ENCODE data around the gene MYH10. TPM values are rescaled to one million over a fixed set of nuclear protein-coding genes. Genes with fewer than 3 reads are reported as not detected.

MYH10 gene
- total RNA-seq, 1 donor from 2014 or later, result 378 TPM

DNA sequence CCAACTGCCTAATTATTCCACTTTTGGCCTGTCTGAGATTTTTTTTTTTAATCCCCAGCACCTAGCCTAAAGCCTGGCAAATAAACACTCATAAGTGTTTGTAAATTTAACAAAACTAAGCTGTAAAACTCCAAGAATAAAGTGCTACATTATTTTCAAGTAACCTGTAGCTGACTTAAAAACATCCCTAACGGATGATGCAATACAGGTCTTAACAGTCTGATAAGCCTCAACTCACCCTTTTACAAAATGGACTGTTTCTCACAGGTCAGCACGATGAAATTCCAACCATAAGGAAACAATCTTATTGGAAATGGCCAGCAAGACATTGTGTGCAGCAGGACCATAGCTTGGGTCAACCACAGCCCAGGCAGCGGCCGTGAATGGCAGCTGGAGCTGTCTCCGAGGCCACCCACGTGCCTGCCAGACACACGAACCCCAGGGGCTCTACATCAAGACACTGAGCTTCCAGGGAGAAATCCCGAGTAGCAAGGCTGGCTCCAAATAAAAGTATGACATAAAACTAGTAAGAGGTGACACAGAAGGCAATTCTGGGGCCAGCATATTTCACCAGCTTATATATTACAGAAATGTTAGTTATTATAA is 135.9 kb downstream of the MYH10 start:
- Histone ChIP-seq H3K4me1 (no peaks in the 10 kb centered on the region), H3K27ac (peak overlapping the region; percentile 29 to 41), H3K27me3 (no peaks in the 10 kb centered on the region), H3K36me3 (peaks cover 95 to 100% of the 10 kb centered on the region in 2 donors), H3K9me3 (no peaks in the 10 kb centered on the region), H3K4me3 (no peak overlapping the region)
- DNase-seq (ENCODE audit: low spot score in 2 of 2), result peak in 1 of 2 donors; percentile 54
- TF ChIP-seq CTCF (IDR thresholded peaks at IDR 0.05), result no peak
- intact Hi-C loops (cut with DNase I), result no loop called here

DNA sequence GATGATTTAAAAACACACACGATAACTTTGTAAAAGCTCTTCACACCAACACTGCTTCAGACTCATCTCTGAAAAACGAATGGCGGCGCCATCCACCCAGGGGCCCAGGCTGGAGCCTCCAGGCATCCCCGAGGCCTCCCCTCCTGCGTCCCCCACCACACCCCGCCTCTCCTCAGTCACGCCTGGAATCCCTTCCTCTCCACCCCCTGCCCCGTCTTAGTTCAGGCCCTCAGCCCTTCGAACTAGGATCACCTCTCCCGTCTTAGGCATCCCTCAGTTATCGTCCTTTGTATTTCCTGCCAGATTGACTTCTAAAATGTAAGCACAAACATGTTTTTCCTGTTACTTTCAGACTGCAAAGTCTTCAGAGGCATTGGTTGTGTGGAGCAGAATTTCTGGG is 136.5 kb downstream of the MYH10 start:
- no peaks in the 10 kb centered on the region for H3K27me3 ChIP-seq
- intact Hi-C loops (cut with DNase I), result no loop called here
- H3K36me3 ChIP-seq, result peaks cover 91 to 100% of the 10 kb centered on the region in 2 donors
- H3K9me3 ChIP-seq, result no peaks in the 10 kb centered on the region
- H3K4me3 ChIP-seq, result no peak overlapping the region
- peak overlapping the region; percentile 29 to 41 for H3K27ac ChIP-seq
- TF ChIP-seq CTCF (IDR thresholded peaks at IDR 0.05), result no peak
- DNase-seq (ENCODE audit: low spot score in 2 of 2), result peak in 1 of 2 donors; percentile 62
- H3K4me1 ChIP-seq, result no peaks in the 10 kb centered on the region

DNA sequence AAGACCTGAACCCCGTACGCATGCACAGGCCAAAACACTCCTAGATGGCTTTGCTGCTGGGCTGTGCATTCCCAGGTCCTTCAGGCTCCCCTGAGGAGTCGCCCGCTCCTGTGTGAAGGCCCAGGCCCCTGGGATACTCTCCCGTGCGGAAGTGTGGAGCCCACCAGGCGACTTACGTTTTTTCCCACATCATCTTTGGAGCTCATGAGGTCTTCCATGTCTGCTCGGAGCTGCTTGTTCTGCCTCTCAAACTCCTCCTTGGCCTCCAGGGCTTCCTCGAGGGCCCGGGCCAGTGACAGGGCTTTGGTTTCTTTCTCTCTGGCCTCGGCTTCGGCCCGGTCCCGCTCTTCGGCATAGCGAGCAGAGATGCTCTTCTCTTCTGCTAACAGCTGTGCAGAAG is 138.4 kb downstream of the MYH10 start:
- no peaks in the 10 kb centered on the region for H3K9me3 ChIP-seq
- peak overlapping the region in 1 of 2 donors; percentile 41 for H3K27ac ChIP-seq
- H3K4me1 ChIP-seq, result no peaks in the 10 kb centered on the region
- H3K27me3 ChIP-seq, result no peaks in the 10 kb centered on the region
- no peak for TF ChIP-seq CTCF (IDR thresholded peaks at IDR 0.05)
- H3K36me3 ChIP-seq, result peaks cover 95 to 100% of the 10 kb centered on the region in 2 donors
- peak in 1 of 2 donors; percentile 61 for DNase-seq (ENCODE audit: low spot score in 2 of 2)
- intact Hi-C loops (cut with DNase I), result no loop called here
- no peak overlapping the region for H3K4me3 ChIP-seq

DNA sequence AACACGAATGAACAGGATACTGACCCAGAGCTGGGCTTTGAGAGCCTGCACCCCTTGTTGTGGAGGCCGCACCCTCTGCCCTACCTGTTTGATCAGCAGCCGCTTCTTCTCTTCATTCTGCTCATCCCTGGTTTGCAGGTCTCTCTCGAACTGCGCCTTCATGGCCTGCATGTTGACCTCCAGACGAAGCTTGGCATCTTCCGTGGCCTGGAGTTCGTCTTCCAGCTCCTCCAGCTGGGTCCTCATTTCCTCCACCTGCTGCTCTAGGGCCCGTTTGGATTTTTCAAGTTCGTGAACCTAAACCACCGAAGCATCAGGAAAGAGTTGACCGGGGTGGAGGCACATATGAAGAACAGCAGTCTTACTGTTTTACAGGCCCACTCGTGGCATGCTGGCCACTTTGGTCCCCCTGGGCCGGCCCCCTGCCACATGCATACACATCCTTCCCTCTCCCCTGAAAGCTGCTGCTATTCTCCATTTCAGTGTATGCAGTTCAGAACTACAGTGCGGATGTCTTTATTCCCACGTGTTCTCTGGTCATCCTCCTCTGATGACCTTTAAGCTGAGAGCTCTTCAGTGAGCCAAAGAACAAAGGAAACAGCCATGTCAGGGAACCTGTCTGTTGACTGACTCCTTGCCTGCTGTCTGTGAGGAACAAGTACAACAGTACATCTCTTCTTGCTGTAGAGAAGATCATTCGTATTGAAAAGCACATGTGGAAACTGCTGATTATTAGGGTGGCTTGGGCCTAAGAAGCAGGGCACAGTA is 140.1 kb downstream of the MYH10 start:
- Histone ChIP-seq H3K36me3 (peaks cover 93 to 99% of the 10 kb centered on the region in 2 donors), H3K9me3 (no peaks in the 10 kb centered on the region), H3K4me1 (no peaks in the 10 kb centered on the region), H3K27ac (peak overlapping the region; percentile 38 to 41), H3K4me3 (no peak overlapping the region), H3K27me3 (no peaks in the 10 kb centered on the region)
- DNase-seq (ENCODE audit: low spot score in 2 of 2), result peak in 1 of 2 donors; percentile 60
- intact Hi-C loops (cut with DNase I), result no loop called here
- TF ChIP-seq CTCF (IDR thresholded peaks at IDR 0.05), result no peak

DNA sequence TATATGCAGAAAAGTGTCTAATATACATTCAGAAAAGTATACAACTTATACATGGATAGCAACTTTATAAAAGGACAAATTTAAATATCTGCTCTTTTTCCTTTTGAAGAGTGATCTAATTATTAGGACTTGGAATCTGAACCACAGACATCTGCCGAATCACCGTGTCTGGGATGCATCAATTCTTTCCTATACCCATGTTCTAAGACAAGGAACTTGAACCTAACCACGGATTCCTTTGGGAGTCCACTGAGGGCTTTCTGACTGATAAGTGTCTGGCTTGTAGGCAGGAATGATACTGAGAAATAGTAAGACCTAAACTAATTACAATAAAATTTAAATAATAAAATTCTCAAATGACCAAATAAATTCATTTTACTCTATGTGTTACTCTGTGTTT is 140.7 kb downstream of the MYH10 start:
- peaks cover 0 to 3% of the 10 kb centered on the region in 2 donors for H3K9me3 ChIP-seq
- H3K4me3 ChIP-seq, result no peak overlapping the region
- H3K27me3 ChIP-seq, result no peaks in the 10 kb centered on the region
- intact Hi-C loops (cut with DNase I), result no loop called here
- H3K27ac ChIP-seq, result peak overlapping the region in 1 of 2 donors; percentile 53
- H3K4me1 ChIP-seq, result no peaks in the 10 kb centered on the region
- peaks cover 93 to 99% of the 10 kb centered on the region in 2 donors for H3K36me3 ChIP-seq
- DNase-seq (ENCODE audit: low spot score in 2 of 2), result no peak
- no peak for TF ChIP-seq CTCF (IDR thresholded peaks at IDR 0.05)
